Activated CD4-positive, alpha-beta T cell treated with anti-CD3 and anti-CD28 coated beads for 48 hours (primary cell): ENCODE results near the gene TELO2.

Experiments used
- DNase-seq: peaks from one replicate; pipeline ENCODE4 v3.0.0-alpha.2; 2020

Gene TELO2

DNA sequence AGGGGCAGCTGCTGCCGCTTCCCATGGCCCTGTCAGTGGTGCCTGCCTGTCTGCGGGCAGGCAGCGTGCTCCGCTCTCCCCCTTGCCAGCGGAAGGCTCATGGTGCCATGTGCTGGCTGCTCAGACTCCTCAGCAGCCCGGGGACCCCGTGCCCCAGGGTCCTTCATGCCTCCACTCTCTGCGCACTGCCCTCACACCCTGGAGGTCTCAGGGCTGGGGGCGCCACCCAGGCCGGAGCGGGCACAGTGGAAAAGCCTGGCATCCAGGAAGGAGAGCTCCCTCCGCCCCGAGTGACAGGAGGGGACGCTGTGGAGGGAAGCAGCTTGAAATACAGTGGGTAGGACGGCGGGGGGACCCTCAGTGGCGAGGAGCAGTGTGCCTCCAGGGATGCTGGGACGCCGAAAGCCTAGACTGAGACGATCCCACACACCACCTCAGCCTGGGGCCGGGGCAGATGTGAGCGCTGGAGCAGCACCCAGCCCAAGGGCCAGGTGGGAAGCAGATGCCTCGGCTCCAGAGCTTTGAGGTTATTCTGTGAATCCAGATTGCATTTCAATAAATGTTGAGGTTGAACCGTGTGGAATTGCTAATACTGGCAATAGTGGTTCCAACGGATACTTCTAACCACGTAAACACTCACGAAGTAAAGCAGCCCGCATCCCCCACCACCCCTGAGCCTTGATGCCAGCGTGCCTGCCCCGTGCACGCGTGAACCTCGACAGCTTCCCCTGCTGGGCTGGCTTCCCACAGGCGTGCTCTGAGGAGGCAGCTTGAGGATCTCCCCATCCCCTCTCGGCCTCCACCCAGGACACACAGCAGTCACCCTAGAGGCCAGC, 46.8 kb downstream of the TELO2 start:
- no peak for DNase-seq

DNA sequence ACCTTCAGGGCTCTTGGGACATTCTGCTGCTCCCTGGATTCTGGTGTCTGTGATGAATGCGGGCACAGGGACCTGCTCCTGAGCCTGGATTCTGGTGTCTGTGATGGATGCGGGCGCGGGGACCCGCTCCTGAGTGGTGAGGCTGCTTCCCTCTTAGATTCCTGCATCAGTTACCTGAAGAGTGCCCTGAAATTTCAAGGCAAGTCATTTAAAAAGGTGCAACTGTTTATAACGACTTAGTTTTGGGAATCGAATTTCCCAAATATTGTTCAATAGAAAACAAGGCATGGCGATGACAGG, 47.3 kb downstream of the TELO2 start:
- DNase-seq, result no peak

DNA sequence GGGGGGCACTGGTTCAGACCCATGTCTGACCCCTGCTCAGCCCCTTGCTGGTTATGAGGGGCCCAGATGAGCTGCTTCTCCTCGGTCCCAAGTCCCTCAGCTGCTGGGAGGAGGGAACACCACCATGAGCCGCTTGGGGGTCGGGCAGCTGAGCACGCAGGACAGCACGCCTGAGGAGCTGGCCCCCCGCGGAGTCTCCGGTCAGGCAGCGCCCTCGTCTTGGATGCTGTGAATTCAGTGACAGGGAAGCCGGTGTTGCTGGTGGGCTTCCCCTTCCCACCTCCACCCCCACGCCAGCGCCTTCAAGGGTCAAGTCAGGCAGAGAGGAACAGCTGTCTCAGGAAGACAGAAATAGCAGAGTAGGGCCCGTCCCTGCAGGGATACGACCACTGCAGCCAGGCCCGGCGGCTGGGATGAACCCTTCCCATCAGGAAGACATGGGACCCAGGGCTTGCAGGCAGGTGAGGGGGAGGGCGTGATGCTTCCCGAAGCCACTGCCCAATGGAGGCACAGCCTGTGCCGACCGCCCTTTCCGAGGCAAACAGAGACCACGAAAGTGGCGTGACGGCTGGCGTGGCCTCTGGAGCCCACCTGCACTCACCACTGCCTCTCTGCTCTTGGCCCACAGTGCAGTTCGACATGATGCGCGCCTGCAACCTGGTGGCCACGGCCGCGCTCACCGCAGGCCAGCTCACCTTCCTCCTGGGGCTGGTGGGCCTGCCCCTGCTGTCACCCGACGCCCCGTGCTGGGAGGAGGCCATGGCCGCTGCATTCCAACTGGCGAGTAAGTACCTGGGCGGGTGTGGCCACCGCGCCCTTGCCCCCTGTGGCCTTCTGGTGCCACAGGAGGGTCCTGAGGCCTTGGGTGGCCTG, 48.4 kb downstream of the TELO2 start:
- no peak for DNase-seq

DNA sequence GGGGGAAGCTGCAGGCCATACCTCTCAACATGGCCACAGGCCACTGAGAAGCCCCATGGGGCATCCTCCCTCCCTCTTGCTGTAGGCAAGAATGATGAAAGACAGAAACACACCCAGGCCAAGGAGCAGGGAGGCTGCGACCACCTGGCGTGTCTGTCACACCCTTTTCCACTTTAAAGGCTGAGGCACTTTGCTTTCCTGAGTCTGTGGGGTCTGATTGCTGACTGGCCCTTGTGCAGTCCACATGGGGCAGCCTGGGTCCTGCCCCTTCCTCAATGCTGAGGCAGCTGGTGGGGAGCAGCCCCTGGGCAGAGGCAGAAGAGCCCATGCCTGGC, 49.0 kb downstream of the TELO2 start:
- DNase-seq, result no peak

DNA sequence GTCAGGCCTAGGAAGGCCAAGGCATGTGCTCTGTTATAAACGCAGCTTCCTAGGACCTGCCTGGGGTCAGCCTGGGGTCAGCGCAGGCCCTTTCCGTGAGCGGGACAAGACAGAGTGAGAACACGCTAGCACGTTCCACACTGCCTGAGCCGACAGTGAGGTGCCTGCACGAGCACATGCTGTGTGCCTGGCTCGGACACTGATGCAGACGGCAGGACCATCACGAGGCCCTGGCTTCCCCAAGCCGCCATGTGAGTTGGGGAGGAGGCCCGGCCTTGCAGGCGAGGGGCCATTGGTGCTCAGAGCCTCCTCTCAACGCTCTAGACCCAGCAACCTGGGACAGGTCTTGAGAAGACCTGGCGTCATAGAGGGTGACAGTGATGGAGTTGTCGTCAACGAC, 49.4 kb downstream of the TELO2 start:
- no peak for DNase-seq

DNA sequence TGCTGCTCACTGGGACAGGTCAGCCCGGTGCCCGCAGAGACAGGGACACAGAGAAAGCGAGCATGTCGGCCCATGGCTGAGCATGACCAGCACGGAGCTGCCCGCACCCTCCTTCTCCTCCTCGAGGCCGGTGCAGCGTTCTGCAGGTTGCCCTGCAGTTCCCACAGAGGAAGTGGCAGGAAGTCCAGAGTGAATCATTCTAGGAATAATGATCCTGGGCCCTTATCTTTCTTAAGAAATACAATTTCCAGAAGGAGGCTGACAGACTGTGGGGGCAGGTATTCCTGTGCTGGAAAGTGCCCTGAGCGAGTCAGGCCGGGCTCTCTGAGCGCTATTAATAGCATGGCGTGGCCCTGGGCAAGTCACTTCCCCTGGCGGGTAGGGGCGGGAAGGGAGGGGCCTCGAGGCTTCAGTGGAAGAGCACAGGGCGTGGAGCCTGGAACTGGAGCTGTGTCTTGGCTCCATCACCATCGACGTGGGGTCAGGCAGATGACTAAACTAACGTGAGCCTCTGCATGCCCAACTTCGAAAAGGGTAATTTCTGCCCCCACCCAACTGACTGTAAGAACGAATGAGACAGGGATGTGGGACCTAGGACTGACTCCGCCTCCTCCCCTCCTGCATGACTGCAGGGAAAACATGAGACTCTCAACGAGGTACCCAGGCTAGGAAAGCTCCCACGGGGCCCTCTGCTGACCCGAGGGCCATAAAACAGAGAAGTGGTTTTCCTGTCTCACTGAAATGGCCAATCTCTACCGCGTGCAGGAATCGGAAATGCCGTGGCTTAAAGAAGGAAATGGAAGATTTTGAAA, 50.1 kb downstream of the TELO2 start:
- peak; percentile 83 for DNase-seq

DNA sequence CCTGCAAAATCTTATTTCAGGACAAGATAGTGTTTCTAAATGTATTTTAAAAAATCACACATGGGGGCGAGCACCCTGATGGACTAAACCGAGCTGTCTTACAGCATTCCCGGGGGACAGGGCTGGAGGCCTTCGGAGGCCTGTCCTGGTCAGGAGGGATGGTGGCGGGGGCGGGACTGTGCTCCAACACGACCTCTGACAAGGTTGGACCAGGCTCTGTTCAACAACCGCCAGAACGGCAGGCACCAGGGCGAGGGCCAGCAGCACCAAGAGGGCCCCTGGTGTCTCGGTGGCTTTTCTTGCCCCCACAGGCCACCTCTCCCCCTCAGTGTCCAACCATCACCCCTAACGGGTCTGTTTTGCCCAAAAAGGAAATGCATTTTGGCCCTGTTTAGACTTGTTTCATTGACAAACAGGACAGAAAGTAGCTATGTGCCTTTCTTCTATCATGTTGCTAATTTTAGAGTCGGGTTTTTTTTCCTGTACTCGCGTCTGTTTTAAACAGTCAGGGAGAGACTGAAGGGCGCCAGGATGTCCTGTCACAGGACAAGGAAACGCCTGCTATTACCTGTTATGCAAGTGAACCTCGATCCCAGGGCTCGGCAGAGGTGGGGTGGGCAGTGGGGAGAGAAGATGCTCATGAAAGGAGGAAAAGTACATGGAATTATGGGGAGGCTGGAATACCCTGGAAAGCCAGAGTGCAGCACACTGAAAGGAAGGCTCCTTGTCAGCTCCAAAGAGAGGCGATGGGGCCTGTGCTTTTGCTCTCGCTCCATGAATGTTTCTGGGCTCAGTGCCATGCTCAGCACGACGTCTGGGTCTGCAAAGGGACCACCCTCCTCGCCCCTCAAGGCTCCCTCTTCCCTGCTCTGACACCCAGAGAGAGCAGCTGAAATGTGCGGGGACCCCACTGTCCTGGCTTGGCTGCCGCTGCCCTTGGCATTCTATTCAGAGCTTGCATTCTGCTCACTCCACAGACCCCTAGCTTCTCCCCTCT, 52.2 kb downstream of the TELO2 start:
- DNase-seq, result no peak

DNA sequence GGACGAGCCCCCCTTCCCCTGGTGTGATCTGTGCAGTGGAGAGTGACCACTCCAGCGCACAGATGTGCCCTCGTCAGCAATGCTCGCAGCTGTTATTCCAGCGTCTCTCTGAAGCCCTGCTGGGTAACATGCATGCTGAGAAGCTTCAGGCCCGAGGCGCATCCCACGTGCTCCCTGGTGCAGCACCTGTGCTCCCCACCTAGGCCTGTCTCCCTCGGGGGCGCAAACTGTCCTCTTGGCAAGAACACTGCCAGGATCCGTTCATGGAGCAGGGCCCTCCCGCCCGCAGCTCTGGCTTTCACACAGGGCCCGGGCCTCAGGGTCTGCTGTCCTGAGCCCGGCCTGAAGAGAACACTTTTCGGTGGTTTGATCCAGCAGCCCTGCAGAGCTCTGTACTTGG, 53.3 kb downstream of the TELO2 start:
- no peak for DNase-seq

DNA sequence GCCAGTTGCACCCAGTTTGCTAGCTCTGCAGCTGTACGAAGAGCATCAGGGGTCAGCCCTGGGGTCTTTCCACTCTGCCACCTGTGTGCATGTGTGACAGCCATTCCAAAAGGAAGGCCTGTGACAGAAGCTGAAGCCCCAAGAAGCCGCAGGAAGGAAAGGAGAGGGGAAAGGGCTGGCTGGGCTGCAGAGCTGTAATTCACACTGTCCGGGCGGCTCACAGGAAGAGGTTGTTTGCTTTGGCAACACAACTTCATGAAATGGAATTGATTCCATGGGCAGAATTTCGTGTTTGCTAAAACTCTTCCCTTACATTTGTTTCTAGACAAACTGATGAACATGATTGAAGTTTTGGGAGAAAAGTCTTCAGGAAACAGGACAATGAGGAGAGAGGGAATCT, 55.1 kb downstream of the TELO2 start:
- DNase-seq, result no peak

DNA sequence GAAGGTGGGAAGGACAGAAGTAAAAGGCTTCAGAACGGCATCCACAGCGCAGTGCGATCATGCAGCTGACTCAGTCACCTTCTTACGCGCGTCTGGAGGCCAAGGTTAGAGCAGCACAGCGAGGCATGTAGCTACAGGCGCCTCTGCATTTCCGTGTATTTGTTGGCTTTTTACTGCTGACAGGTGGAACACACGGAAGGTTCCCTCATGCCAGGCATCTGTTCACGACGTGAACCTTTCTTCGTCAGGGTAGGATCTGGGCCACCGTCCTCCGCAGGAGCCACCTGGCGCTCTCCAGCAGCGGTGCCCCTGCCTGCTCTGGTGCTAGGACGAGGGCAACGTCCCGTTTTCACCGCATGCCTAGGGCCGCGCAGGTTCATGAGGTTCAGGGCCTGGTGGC, 55.6 kb downstream of the TELO2 start:
- no peak for DNase-seq

DNA sequence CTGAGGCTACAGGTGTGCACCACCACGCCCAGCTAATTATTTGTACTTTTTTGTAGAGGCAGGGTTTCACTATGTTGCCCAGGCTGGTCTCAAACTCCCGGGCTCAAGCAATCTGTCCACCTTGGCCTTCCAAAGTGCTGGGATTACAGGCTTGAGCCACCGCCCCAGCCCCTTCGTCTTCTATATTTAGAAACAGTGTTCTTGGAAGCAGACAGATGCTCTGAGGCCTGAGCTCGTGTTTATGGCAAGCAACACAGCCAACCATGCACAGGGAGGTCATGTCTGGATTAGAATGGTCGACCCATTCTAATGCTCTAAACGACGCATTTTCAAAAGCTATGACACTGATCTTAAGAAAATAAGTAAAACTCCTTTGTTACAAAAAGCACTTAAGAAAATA, 56.9 kb downstream of the TELO2 start:
- no peak for DNase-seq

DNA sequence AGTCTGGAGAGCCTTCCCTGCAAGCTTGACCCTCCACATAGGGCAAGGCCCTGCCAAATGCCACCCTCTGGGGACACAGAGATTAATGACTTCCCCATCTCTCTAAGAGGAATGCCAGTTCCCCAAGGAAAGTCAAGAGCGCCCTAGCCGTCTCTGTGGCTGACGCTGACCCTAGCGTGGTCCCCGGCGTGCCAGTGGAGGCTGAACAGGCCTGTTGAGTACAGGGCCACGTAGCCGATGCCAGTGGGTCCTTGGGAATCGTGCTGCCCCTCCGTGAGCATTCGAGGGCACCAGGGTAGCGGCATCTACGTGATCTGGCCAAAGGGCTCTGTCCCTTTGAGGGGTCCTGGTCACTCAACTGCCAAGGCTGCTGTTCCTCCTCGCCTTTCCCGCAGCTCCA, 57.5 kb downstream of the TELO2 start:
- no peak for DNase-seq

DNA sequence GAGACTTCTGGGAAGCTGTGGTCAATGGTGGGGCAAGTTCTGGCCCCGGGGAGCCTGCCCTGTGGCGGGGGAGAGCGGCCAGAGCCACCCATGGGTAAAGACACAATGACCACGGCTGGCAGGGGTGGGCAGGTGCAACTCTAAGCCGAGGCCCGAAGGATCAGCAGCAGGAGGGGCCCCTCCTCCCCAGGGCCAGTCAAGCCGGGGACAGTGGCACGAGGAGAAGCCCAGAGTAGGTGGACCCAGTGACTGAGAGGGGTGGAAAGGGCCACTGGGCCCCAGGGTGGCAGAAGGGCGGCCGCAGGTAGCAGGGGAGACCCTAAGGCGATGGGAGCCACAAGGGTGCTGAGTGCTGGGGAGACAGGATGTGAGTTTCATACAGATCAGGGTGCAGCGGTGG, 58.0 kb downstream of the TELO2 start:
- DNase-seq, result no peak

DNA sequence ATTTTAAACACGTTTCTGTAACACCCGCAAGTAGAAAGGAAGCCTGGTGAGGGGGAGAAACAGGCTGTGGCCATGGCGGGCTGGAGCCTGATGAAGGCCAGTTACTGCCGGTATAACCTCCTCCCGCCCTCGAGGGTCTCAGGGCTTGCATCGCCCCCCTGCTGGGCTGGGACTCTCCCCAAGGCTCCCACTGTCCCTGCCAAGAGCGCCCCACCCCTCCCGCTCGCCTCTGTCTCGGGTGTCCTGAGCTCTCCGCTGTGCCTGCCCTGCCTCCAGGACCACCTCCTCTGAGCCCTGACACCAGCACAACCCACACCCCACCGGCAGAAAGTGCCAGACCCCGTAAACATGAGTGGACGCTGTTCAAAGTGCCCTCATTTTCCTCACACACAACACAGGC, 59.0 kb downstream of the TELO2 start:
- no peak for DNase-seq

DNA sequence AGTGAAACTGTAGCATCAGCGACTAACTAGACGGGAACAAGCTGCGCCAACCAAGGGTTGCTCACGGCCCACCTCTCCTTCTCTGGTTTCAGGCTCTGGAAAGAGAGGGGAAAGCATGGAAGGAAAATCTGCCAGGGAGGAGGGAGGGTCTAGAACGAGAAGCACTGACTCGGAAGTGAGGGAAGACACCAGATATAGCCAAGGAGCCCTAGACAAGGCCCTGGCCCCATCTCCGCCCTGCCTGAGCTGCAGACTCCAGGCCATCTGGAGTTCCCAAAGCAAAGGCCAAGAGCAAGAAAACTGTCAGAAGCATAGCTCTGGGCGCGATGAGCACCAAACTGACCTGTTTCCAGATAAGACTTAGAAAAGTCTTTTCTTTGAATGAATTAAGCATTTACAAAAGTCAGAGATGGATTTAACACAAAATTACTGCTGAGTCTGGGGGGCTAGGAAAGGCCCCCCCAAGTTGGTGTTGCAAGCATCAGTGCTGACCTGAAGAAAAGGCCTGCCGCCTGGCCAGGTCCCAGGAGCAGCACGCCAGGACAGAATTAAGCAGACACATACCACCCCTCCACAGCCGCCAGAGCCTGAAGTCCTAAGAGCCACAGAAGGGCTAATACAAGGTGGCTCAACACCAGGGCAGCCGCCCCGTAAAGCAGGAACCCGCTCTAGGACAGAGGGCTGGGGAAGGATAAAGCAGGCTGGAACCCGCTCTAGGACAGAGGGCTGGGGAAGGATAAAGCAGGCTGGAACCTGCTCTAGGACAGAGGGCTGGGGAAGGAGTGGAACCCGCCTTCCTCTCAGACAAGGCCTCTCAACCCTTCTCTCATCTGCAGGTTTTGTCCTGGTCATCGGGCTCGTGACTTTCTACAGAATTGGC, 61.0 kb downstream of the TELO2 start:
- DNase-seq, result no peak

DNA sequence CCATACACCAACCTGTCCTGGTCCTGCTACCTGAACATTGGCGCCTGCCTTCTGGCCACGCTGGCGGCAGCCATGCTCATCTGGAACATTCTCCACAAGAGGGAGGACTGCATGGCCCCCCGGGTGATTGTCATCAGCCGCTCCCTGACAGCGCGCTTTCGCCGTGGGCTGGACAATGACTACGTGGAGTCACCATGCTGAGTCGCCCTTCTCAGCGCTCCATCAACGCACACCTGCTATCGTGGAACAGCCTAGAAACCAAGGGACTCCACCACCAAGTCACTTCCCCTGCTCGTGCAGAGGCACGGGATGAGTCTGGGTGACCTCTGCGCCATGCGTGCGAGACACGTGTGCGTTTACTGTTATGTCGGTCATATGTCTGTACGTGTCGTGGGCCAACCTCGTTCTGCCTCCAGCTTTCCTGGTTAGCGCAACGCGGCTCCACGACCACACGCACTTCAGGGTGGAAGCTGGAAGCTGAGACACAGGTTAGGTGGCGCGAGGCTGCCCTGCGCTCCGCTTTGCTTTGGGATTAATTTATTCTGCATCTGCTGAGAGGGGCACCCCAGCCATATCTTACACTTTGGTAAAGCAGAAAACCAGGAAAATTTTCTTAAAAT, 61.8 kb downstream of the TELO2 start:
- no peak for DNase-seq

DNA sequence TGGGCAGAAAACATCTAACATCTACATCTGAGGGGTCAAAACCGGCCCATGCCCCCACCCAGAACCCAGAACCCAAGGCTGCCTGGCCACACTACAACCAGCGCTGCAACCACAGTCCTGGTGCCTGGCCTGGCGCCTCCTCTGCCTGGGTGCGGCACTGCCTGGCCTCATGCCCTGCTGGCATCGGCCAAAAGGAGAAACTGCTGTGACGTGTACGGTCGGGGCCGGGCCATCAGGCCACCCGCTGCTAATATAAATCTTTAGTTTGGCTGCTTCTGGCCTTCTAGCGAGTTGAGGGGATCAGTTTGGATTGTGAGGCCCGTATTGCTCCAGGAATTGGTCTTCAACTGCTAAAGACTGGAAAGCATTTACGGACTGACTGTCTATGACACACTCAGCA, 63.1 kb downstream of the TELO2 start:
- DNase-seq, result no peak

DNA sequence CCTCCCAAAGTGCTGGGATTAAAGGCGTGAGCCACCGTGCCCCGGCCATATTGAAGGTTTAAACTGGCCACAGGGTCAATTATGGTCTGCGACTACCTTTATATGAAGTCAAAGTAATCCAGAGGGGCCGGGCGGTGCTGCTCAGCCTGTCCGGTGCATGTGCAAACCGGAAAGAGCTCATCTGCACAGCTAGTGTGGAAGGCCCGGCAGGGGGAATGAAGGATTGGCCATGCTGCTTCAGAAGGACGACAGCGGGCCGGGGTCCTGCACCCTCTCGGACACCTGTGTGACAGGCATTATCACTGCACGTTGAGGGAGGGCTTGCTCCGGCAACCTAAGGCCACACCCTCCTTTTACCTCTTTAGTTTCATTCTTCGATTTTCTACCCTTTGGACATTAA, 63.9 kb downstream of the TELO2 start:
- DNase-seq, result no peak

DNA sequence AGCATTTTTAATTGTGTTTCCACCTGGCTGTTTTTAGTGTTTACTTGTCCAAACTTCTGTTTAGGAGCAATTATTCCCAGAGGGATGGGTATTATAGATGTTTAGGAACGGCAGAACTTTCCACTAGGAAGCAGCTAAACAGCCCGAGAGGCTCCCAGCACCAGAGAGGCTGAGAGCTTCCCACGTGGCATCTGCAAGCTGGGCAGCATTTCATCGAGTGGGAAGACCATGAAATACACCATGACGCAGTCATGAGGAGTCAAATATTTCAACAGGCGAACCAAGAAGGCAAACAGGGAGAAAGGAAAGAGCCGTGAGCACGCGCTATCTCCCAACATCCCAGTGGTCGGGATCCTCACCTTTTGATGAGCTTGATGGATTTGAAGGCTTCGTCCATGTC, 64.4 kb downstream of the TELO2 start:
- DNase-seq, result no peak

DNA sequence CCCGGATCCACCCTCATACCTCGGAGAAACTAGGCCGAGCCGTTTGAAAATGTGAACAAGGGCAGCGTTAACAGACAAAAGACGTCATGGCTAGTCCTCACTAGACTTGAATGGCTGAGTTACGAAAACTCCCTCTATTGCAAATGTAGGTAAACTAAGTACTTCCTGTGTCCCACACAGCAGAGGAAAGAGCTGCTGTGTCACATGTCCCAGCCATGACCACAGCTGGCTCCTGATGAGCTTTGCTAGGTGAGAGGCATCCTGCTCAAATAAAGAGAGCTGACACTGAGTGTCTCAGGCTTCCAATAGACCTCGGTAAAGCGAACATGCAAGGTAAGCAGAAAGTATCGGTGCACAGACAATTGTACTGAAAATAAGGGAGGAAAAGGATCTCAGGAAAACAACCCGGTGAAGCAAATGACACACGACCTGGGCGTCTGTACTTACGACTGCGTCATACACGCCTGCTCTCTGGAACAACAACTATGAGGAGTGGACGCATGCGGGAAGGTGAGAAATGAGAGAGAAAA, 66.4 kb downstream of the TELO2 start:
- DNase-seq, result no peak
